HG03108 (cell line): Measurements from ENCODE around the gene IFIT3.
A peak's percentile ranks its signal among the peaks of the same experiment; 100 is the strongest.
"Not testable (repeated sequence)": the region's sequence is repeated elsewhere in the genome, so short reads cannot be mapped to it uniquely, and the experiment has no call there.

Experiments used
- ATAC-seq: cut with Tn5 transposase; IDR thresholded peaks from one replicate; pipeline ENCODE4 v1.9.1; 2021; ENCODE audit warnings: moderate library complexity; ENCODE audit not compliant: unreplicated experiment

IFIT3 gene

DNA sequence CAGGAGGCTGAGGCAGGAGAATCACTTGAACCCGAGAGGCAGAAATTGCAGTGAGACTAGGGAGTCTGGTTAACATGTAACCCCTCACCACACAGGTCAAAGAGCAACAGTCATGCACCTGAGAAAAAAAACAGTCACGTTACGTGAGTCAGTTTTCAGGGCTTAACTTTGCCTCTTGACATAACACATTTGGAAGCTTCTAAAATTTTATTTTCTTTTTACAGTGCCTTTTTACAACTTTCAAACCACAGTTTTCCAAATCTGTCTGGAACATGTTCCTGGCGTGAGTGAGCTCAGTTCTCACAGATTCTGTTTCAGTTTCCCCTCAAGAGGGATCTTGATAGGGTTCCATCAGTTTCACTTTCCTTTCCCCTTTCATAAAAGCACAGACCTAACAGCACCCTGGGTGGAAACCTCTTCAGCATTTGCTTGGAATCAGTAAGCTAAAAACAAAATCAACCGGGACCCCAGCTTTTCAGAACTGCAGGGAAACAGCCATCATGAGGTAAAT lies 4.4 kb downstream of the IFIT3 start:
- ATAC-seq, result peak; percentile 30

DNA sequence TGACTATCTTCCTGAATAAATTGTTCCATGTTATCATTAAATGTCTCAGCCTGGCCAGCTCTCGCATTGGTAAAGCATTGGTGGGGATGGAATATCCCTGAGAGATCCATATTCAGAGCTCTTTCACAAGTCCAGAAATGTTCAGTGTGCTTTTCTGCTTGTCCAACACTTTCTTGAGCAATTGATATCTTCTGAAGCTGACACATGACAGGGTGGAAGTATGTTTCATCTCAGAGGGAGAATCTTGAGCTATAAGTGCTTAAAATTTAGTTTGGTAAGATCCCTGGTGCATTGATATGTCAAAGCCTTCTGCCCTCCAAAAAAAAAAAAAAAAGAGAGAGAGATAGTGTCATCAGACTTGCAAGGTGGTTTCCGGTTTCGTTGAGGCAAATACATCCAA lies 7.4 kb downstream of the IFIT3 start:
- no peak for ATAC-seq

DNA sequence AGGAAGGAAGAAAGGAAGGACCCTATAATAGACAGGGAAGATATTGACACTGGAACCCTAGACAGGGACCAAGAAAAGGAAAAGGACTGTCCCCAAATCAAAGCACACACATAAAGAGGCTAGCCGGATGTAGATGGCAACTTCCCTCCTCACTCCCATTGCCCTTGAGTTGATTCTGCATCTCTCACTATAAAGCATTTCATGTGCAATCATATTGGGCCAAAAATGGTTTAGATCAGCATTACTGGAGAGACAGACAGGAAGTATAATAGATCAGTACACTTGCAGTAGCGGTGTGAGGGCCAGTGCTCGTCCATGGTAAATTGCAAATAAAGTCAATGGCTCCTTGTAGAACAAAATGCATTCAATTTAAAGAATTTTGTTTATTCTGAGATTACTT lies 8.4 kb downstream of the IFIT3 start:
- no peak for ATAC-seq

DNA sequence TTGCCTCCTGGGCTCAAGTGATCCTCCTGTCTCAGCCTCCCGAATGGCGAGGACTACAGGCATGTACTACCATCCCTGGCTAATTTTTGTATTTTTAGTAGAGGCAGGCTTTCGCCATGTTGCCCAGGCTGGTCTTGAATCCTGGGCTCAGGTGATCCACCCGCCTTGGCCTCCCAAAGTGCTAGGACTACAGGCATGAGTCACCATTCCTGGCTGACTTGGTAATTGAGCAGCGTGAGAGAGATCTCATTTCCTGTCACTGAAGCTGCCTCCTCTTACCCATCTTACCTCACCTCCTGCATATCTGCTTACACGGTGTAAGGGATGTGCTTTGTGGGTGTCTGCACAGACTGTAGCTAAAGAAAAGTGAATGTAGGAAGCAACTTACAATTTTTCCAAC lies 9.7 kb downstream of the IFIT3 start:
- ATAC-seq, result no peak

DNA sequence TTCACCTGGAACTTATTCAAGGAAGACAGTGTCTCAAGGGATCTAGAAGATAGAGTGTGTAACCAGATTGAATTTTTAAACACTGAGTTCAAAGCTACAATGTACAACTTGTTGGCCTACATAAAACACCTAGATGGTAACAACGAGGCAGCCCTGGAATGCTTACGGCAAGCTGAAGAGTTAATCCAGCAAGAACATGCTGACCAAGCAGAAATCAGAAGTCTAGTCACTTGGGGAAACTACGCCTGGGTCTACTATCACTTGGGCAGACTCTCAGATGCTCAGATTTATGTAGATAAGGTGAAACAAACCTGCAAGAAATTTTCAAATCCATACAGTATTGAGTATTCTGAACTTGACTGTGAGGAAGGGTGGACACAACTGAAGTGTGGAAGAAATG lies 10.9 kb downstream of the IFIT3 start:
- no peak for ATAC-seq

DNA sequence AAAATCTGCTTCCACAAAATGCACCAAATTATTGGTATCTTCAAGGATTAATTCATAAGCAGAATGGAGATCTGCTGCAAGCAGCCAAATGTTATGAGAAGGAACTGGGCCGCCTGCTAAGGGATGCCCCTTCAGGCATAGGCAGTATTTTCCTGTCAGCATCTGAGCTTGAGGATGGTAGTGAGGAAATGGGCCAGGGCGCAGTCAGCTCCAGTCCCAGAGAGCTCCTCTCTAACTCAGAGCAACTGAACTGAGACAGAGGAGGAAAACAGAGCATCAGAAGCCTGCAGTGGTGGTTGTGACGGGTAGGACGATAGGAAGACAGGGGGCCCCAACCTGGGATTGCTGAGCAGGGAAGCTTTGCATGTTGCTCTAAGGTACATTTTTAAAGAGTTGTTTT lies 12.1 kb downstream of the IFIT3 start:
- ATAC-seq, result no peak

DNA sequence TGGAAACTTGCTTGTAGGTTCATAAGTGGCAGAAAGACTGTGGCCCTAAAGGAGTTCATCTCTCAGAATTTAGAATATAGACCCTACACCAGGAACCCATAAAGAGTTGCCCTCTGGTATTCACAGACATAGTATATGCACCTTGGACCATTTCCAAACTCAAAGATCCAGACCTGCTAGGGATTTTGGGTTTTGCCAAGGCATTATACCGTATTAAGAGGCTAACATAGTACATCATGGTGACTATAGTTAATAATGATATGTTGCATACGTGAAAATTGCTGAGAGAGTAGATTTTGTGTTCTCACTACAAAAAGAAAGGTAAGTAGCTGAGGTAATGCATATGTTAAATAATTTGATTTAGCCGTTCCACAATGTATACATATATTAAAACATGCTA lies 13.9 kb downstream of the IFIT3 start:
- no peak for ATAC-seq

DNA sequence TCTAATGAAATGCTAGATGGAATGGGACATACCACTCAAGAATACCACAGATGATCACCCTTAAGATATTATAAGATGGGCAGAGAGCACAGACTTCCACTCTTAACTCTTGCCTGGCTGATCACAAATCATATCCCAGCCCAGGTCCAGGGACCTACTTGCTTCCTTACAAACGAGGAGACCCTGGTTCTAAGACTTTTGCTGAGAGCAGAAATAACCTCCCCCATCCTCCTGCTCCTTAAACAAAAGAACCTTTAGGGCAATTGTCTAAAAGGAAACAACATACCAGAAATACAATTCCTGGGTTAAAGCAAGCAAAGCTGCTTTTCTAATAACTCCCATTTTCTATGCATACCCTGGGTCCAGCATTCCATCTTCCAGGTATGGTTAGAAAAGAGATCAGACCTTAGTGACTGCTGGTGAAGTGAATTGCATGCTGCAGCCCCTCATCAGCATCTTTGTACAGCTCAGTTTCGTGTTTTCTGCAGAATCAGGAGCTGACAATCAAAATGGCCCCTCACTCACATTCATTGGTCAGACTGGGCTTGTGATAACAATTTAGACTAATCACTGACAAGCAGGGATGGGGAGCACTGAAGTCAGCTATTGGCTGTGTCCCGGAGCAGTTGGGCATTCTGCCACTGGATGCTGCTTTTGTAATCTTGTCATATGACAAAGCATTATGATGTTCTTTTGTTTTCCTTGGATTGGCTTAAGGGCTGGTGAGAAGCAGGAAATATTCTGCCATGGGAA lies 14.6 kb downstream of the IFIT3 start:
- no peak for ATAC-seq

DNA sequence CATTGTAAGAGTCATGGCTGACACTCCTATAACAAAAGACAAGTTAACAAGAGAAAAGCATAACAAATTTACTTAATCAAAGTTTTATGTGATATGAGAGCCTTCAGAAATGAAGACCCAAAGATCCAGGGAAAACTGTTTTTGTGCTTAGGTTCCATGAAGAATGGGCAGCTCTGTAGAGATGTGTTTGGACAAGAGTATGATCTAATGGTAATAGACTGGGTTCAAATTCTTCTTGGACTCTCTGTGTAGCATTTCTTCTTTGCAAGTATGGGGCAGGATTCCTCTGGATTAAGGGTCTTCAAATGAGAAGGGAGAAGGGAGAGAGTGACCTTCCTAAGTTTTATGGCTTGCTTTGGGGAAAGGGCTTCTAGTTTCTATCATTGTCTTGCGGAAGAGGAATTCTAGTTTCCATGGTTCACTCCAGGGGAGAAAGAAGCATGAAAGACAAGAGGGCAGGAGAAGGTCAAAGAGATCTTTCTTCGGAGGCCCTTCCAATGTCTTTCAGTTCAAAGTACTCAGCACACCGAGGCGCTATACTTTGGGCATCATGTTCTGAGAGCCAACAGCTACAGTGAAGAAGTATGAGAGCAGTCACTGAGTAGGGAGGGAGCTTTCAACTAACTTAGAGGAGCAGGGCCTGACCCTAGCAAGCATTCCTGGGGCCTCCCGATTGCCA lies 15.4 kb downstream of the IFIT3 start:
- no peak for ATAC-seq

DNA sequence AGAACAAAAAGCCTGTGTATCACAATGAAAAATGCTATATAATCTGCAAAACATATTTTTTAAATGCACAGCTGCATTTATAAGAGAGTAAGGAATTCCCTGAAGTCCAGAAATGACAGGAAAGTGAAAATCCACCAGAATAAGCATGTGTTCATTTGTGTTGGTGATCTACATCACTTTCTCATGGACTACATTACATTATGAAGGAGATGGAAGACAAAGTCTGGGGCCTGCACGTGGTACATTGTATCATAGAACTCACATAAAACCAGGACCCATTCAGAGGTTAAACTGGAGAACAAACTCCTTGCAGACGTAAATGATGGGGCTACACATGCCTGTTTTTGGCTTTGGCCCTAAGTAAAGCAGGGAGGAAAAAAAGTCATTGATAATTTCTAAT lies 16.4 kb downstream of the IFIT3 start:
- ATAC-seq, result no peak

DNA sequence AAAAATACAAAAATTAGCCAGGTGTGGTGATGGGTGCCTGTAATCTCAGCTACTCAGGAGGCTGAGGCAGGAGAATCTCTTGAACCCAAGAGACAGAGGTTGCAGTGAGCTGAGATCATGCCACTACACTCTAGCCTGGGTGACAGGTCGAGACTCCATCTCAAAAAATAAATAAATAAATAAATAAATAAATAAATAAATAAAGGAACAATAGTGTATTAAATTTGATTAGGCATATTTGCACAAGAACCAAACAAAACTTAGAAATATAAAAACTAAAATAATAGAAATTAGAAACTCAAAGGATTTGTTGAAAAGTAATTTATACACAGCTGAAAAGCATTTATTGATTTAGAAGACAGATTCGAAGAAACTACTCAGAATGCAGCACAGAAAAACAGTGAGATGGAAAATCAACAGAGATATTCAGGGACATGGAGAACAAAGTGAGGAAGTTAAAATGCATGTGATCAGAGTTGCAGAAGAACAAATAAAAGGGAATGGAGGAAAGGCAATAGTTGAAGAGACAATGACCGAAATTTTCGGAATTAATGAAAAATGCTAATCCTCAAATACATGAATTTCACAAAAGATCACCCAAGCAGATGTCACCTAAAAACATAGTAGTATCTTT lies 17.7 kb downstream of the IFIT3 start:
- ATAC-seq, result no peak

DNA sequence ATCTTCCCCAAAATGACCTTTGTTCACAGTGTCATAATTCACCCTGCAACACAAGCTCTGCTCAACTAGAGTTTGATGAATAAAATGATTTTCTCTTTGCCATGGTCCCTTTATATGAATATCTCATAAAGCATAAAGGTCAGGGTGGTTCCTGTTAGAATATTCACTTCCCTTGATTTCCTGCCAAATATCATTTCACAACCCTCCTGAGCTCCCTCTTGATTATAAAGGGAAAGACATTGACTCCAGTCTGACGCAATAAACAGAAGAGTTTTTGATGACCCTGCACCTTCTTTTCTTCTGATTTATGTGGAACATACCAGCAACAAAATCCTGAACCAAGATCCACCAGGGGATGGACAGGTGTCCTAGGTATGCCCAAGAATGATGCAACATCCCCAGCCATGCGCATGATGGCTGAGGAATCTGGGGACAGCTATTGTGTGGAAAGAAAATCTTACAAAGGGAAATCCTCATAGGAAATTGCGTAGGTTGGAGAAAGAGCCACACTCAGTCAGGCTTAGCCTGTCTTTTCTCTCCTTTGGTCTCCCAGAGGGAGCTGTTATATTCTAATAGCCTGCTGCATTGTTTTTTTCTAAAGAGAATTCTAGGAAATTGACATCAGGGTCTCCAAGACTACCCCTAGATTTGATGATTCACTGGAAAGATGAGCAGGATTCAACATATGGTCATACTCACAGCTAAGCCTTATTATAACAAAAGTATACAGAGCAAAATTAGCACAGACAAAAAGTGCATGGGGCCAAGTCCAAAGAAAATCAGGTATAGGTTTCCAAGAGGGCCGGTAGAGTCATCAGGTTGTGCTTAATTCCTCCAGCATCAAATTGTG lies 18.8 kb downstream of the IFIT3 start:
- ATAC-seq, result no peak

DNA sequence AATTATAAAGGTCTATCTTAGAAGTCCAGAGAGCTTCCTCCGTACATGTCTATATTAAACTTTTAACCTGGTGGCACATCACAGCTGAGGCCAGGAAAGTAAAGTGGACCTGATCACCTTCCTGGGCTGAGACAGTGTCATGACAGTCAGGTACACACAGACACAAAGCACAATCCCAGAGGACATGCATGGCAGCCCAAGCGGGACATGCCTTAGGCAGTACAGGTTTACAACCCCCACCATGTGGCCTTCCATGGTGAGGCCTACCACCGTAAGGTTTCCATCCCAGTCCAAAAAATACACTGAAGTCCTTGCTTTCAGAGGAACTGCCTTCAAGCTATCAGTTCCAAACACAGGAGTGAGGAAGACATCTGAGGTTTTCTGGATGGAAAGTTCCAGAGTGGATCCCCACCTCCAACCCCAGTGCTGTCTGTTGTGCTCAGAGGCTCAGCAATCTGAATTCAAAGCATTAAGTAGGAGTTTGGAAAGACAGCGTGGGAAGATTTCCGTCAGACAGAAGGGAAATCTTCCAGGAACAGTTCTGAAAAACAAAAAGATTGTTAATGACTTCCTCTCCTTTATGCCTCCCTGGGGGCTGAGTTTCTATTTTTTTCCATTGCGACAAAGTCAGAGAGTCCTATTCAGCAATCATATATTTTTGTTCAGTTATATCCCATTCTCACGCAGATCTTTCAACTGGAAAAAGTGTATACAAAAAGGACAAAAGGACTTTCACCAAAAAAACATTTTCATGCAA lies 20.1 kb downstream of the IFIT3 start:
- ATAC-seq, result no peak

DNA sequence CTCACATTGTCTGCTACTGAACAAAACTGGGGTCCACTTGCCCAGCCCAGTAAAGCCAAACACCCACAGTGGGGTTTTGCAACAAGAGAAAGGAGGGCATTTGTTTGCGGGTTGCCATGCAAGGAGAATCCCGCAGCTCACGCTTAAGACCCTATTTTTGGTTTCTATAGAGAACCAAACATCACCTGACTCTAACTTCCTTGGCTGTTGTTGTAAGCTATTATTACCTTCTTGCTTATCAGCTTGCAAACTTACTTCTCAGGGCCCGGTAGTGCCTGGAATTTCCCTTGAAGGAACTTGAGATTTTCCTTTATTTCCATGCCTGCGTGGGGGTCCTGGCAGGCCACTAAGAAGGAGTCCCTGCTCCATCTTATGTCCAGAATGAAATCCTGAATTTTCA lies 20.7 kb downstream of the IFIT3 start:
- ATAC-seq, result no peak

DNA sequence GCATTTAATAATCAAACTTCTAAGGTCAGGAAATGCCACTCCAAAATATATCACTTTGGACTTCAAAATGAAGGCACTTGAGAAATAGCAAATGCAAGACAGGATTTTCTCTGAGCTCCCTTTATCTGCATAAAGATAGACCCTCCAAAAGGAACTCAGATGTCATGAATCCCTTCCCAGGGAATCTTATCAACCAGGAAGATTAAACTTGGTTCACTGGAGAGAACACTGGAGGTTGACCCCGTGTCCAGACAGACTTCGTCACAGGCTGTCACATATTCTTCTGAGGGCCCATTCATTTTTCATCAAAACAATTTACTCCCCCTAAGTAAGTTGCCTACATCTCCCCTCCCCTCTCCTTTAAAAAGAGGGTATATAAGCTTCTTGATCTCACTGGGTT lies 21.2 kb downstream of the IFIT3 start:
- ATAC-seq, result no peak

DNA sequence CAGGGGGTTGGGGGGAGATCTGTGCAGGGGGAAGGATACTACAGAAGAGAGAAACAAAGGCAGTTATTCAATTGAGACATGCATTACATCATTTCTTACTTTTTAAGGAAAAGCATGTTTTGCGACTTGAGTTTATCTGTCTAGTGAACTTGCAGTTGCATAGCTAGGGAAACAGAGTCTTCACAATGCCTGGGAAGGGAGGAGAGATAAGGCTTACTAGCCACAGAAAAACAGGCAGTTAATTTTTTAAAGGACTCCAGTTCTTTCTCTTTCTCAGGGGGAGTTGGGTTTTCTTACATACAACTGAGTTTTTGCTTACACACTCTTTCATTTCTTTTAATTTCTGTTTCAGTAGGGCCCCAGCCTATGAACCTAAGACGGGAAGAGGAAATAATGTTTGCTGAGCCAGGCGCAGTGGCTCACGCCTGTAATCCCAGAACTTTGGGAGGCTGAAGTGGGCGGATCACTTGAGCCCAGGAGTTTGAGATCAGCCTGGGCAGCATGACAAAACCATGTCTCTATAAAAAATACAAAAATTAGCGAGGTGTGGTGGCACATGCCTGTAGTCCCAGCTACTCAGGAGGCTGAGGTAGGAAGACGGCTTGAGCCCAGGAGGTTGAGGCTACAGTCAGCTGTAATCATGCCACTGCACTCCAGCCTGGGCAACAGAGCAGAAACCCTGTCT lies 23.0 kb downstream of the IFIT3 start:
- ATAC-seq, result not testable (repeated sequence)

DNA sequence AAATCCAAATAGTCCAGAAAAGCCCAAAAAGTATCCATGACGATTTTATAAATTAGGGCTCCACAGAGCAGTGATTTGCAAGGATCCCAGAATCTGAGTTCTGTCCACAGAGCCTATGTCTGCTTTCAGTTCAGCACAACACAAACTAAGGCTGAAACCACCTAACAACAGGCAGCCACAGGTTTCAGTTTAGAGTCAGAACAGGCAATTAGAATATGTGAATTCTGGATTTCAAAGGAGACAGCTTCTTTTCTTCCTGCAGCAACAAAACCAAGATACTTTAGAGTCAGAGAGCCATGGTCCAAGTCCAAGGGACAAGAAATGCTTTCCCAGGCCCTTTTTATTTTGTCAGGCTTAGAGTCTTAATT lies 23.6 kb downstream of the IFIT3 start:
- peak; percentile 76 for ATAC-seq

DNA sequence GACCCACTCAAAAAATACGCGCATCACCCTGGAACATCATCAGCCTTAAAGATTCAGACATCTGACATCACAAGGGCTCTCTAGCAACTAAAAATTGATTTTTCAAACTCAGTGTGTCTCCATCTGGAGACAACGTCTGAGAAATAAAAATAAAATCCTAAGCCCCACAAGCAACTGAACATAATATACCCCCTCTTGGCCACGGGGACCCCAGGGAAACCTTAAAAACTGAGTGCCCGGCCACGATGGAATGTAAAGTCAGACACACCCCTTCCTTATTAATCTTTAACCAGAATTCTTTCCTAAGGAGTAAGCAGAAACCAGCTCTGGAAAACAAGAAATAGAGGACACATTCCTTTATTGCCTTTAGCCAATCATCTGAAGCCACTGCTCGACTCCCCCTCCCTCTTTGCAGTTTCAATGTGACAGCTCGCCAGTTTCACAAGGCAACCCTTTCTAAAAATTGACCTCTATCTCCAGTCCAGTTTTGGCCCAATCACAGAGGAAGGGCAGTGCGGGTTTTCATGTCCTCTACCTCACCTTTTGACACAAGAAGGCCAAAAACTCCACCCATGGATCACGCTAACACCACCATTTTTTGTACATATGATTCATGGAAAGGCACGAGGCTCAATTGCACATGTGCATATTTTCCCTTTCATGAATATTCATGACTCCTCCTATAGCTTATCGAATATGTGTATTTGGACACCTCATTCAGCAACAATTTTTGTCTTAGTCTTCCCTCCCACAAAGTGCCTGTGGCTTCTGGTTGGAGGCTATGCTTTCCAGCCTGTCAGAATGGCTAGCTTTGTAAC lies 24.2 kb downstream of the IFIT3 start:
- ATAC-seq, result no peak

DNA sequence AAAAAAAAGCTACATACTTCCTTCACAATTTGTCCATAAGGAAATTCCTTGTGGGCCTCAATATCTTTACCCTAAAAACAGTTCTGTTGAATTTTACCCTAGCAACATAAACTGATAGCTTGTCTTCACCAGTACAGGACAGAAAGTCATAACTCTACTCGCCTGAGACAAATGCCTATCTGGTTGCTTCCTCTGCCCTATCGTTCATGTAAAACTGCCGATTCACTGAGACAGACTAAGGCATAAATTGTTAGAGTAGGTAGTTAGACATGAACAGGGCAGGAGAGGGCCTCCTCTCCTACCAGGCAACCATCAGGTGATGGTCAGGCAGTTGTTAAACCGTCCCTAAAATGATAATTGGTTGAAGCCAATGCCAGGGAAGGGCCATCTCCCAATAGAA lies 25.0 kb downstream of the IFIT3 start:
- ATAC-seq, result no peak
